KMS-11 (cell line): Measurements from ENCODE around the gene SAMD10.

Experiments
- H2AFZ ChIP-seq: fragments of 200-600 bp; sonication (generic); 2 replicates; pipeline ENCODE4 v1.6.1; 2016; ENCODE audit warnings: antibody characterized with exemption, mixed run types, low read depth
- H3K27ac ChIP-seq: fragments of 200-600 bp; sonication (generic); 2 replicates; pipeline ENCODE4 v1.6.1; 2016; ENCODE audit warnings: mild to moderate bottlenecking, mixed run types
- H3K27me3 ChIP-seq: fragments of 200-600 bp; sonication (generic); 2 replicates; pipeline ENCODE4 v1.6.1; 2017; ENCODE audit warnings: mild to moderate bottlenecking, low read depth, mixed run types, moderate library complexity; ENCODE audit not compliant: insufficient read depth
- H3K36me3 ChIP-seq: fragments of 200-600 bp; sonication (generic); 2 replicates; pipeline ENCODE4 v1.6.1; 2017; ENCODE audit warnings: mild to moderate bottlenecking, mixed run types; ENCODE audit not compliant: insufficient read depth
- H3K4me1 ChIP-seq: fragments of 200-600 bp; sonication (generic); 2 replicates; pipeline ENCODE4 v1.6.1; 2016; ENCODE audit warnings: mild to moderate bottlenecking, low read depth, mixed run types; ENCODE audit not compliant: poor library complexity, severe bottlenecking
- H3K4me2 ChIP-seq: fragments of 200-600 bp; sonication (generic); 2 replicates; pipeline ENCODE4 v1.7.0; 2016; ENCODE audit warnings: mild to moderate bottlenecking, mixed run types
- H3K4me3 ChIP-seq: fragments of 200-600 bp; sonication (generic); IDR thresholded peaks from 2 replicates; pipeline ENCODE4 v1.6.1; 2017; ENCODE audit warnings: low read depth, low read length, mixed read lengths; ENCODE audit not compliant: insufficient read depth
- H3K79me2 ChIP-seq: fragments of 200-600 bp; sonication (generic); 2 replicates; pipeline ENCODE4 v1.6.1; 2016; ENCODE audit warnings: low read depth, mixed run types; ENCODE audit not compliant: insufficient read depth
- H3K9ac ChIP-seq: fragments of 200-600 bp; sonication (generic); 2 replicates; pipeline ENCODE4 v1.6.1; 2016; ENCODE audit warnings: mild to moderate bottlenecking, mixed run types
- H4K20me1 ChIP-seq: fragments of 200-600 bp; sonication (generic); 2 replicates; pipeline ENCODE4 v1.6.1; 2016; ENCODE audit warnings: mild to moderate bottlenecking, mixed run types; ENCODE audit not compliant: insufficient read depth
- CTCF ChIP-seq: fragments of 200-600 bp; sonication (generic); conservative IDR thresholded peaks from 2 replicates; pipeline ENCODE4 v1.6.1; 2017; ENCODE audit warnings: low read depth, mild to moderate bottlenecking, antibody characterized with exemption, low read length, moderate library complexity, mixed read lengths

SAMD10 gene

GRCh38 chr20:63953764-63954429 lies 25.5 kb downstream of the SAMD10 start:
- no peak overlapping the region for H3K27ac ChIP-seq
- H3K79me2 ChIP-seq: peaks cover 71% of the 10 kb centered on the region
- H3K4me3 ChIP-seq: no peak overlapping the region
- H3K27me3 ChIP-seq: no peaks in the 10 kb centered on the region
- H3K36me3 ChIP-seq: no peaks in the 10 kb centered on the region
- H2AFZ ChIP-seq: no peak overlapping the region
- TF ChIP-seq CTCF: no peak
- H3K4me1 ChIP-seq: peaks cover 33% of the 10 kb centered on the region
- peak overlapping the region; percentile 82; the same call in 1 of the 2 replicates for H3K4me2 ChIP-seq
- H3K9ac ChIP-seq: no peak overlapping the region
- peaks cover 14% of the 10 kb centered on the region; the same call in 1 of the 2 replicates for H4K20me1 ChIP-seq

- H3K27me3 ChIP-seq: no peaks in the 10 kb centered on the region
- no peak overlapping the region for H2AFZ ChIP-seq
- no peaks in the 10 kb centered on the region for H3K36me3 ChIP-seq
- peaks cover 17% of the 10 kb centered on the region; the same call in 1 of the 2 replicates for H4K20me1 ChIP-seq
- H3K4me1 ChIP-seq: peaks cover 22% of the 10 kb centered on the region
- peaks cover 75% of the 10 kb centered on the region for H3K79me2 ChIP-seq
- H3K4me3 ChIP-seq: no peak overlapping the region
- TF ChIP-seq CTCF: no peak
- H3K9ac ChIP-seq: no peak overlapping the region
- no peak overlapping the region for H3K4me2 ChIP-seq
- H3K27ac ChIP-seq: no peak overlapping the region
Measured at GRCh38 chr20:63952769-63953168, 26.7 kb downstream of the SAMD10 start.

- TF ChIP-seq CTCF: no peak
- H3K27ac ChIP-seq: no peak overlapping the region
- no peak overlapping the region for H3K9ac ChIP-seq
- H3K27me3 ChIP-seq: no peaks in the 10 kb centered on the region
- no peak overlapping the region for H3K4me3 ChIP-seq
- no peak overlapping the region for H2AFZ ChIP-seq
- H3K36me3 ChIP-seq: no peaks in the 10 kb centered on the region
- H3K4me1 ChIP-seq: peaks cover 16% of the 10 kb centered on the region
- H3K4me2 ChIP-seq: no peak overlapping the region; the same call in 1 of the 2 replicates
- H3K79me2 ChIP-seq: peaks cover 81% of the 10 kb centered on the region
- peaks cover 17% of the 10 kb centered on the region; the same call in 1 of the 2 replicates for H4K20me1 ChIP-seq
Measured at GRCh38 chr20:63952210-63952535, 27.3 kb downstream of the SAMD10 start.

GRCh38 chr20:63951398-63952209 lies 27.8 kb downstream of the SAMD10 start:
- peaks cover 17% of the 10 kb centered on the region; the same call in 1 of the 2 replicates for H4K20me1 ChIP-seq
- no peak overlapping the region for H3K27ac ChIP-seq
- H3K9ac ChIP-seq: no peak overlapping the region
- no peak overlapping the region for H3K4me3 ChIP-seq
- H3K36me3 ChIP-seq: no peaks in the 10 kb centered on the region
- H2AFZ ChIP-seq: no peak overlapping the region
- no peak overlapping the region; the same call in 1 of the 2 replicates for H3K4me2 ChIP-seq
- no peaks in the 10 kb centered on the region for H3K27me3 ChIP-seq
- no peak for TF ChIP-seq CTCF
- H3K4me1 ChIP-seq: peaks cover 16% of the 10 kb centered on the region
- H3K79me2 ChIP-seq: peaks cover 87% of the 10 kb centered on the region
